ENCODE data around the gene ENDOV.
A peak's percentile ranks its signal among the peaks of the same experiment; 100 is the strongest.

The ENDOV gene

GRCh38 chr17:80466188-80466705, 51.3 kb downstream of the ENDOV start:
- Histone ChIP-seq H3K4me1 (ENCODE audit: control insufficient read depth, insufficient read depth, low read length) (no peaks in the 10 kb centered on the region), H3K4me3 (ENCODE audit: insufficient read depth, low read depth, low read length) (no peak overlapping the region), H3K36me3 (ENCODE audit: control insufficient read depth, insufficient read depth, low read length) (no peaks in the 10 kb centered on the region), H3K27me3 (ENCODE audit: control insufficient read depth, insufficient read depth, low read length, poor library complexity, severe bottlenecking) (peaks cover 66% of the 10 kb centered on the region), H3K9me3 (ENCODE audit: control insufficient read depth, low read length) (no peaks in the 10 kb centered on the region), H3K27ac (ENCODE audit: insufficient read depth, low read depth, low read length, poor library complexity, severe bottlenecking) (no peak overlapping the region)
- 74 to 77% methylated on average over 15 of the region's 15 CpGs for WGBS, 2 experiments

GRCh38 chr17:80468242-80468641, 53.3 kb downstream of the ENDOV start:
- H3K4me3 ChIP-seq (ENCODE audit: insufficient read depth, low read depth, low read length) = no peak overlapping the region
- no peaks in the 10 kb centered on the region for H3K4me1 ChIP-seq (ENCODE audit: control insufficient read depth, insufficient read depth, low read length)
- H3K27ac ChIP-seq (ENCODE audit: insufficient read depth, low read depth, low read length, poor library complexity, severe bottlenecking) = no peak overlapping the region
- peaks cover 78% of the 10 kb centered on the region for H3K27me3 ChIP-seq (ENCODE audit: control insufficient read depth, insufficient read depth, low read length, poor library complexity, severe bottlenecking)
- WGBS, 2 experiments = 40 to 42% methylated on average over 16 of the region's 16 CpGs
- H3K36me3 ChIP-seq (ENCODE audit: control insufficient read depth, insufficient read depth, low read length) = no peaks in the 10 kb centered on the region
- no peaks in the 10 kb centered on the region for H3K9me3 ChIP-seq (ENCODE audit: control insufficient read depth, low read length)

- Histone ChIP-seq H3K4me3 (ENCODE audit: insufficient read depth, low read depth, low read length) (no peak overlapping the region), H3K36me3 (ENCODE audit: control insufficient read depth, insufficient read depth, low read length) (no peaks in the 10 kb centered on the region), H3K9me3 (ENCODE audit: control insufficient read depth, low read length) (no peaks in the 10 kb centered on the region), H3K27ac (ENCODE audit: insufficient read depth, low read depth, low read length, poor library complexity, severe bottlenecking) (no peak overlapping the region), H3K27me3 (ENCODE audit: control insufficient read depth, insufficient read depth, low read length, poor library complexity, severe bottlenecking) (peaks cover 85% of the 10 kb centered on the region), H3K4me1 (ENCODE audit: control insufficient read depth, insufficient read depth, low read length) (no peaks in the 10 kb centered on the region)
- WGBS, 2 experiments = 83% methylated on average over 28 of the region's 28 CpGs
Observed at GRCh38 chr17:80468781-80469493, 54.0 kb downstream of the ENDOV start.

- peaks cover 2% of the 10 kb centered on the region for H3K4me1 ChIP-seq (ENCODE audit: control insufficient read depth, insufficient read depth, low read length)
- peaks cover 92% of the 10 kb centered on the region for H3K27me3 ChIP-seq (ENCODE audit: control insufficient read depth, insufficient read depth, low read length, poor library complexity, severe bottlenecking)
- H3K36me3 ChIP-seq (ENCODE audit: control insufficient read depth, insufficient read depth, low read length) = no peaks in the 10 kb centered on the region
- no peak overlapping the region for H3K4me3 ChIP-seq (ENCODE audit: insufficient read depth, low read depth, low read length)
- 80 to 87% methylated on average over 11 of the region's 11 CpGs for WGBS, 2 experiments
- no peaks in the 10 kb centered on the region for H3K9me3 ChIP-seq (ENCODE audit: control insufficient read depth, low read length)
- H3K27ac ChIP-seq (ENCODE audit: insufficient read depth, low read depth, low read length, poor library complexity, severe bottlenecking) = no peak overlapping the region
Observed at GRCh38 chr17:80469667-80470066, 54.7 kb downstream of the ENDOV start.

- Histone ChIP-seq H3K9me3 (ENCODE audit: control insufficient read depth, low read length) (no peaks in the 10 kb centered on the region), H3K36me3 (ENCODE audit: control insufficient read depth, insufficient read depth, low read length) (no peaks in the 10 kb centered on the region), H3K27me3 (ENCODE audit: control insufficient read depth, insufficient read depth, low read length, poor library complexity, severe bottlenecking) (peaks cover 94% of the 10 kb centered on the region), H3K27ac (ENCODE audit: insufficient read depth, low read depth, low read length, poor library complexity, severe bottlenecking) (no peak overlapping the region), H3K4me3 (ENCODE audit: insufficient read depth, low read depth, low read length) (no peak overlapping the region), H3K4me1 (ENCODE audit: control insufficient read depth, insufficient read depth, low read length) (peaks cover 7% of the 10 kb centered on the region)
- WGBS, 2 experiments = 85 to 86% methylated on average over 21 of the region's 21 CpGs
Observed at GRCh38 chr17:80470603-80471002, 55.6 kb downstream of the ENDOV start.

- H3K27me3 ChIP-seq (ENCODE audit: control insufficient read depth, insufficient read depth, low read length, poor library complexity, severe bottlenecking) = peaks cover 97% of the 10 kb centered on the region
Observed at GRCh38 chr17:80471922-80472321, 57.0 kb downstream of the ENDOV start.

GRCh38 chr17:80472996-80473395, 58.0 kb downstream of the ENDOV start:
- Histone ChIP-seq H3K4me1 (ENCODE audit: control insufficient read depth, insufficient read depth, low read length) (peaks cover 14% of the 10 kb centered on the region), H3K4me3 (ENCODE audit: insufficient read depth, low read depth, low read length) (no peak overlapping the region), H3K27ac (ENCODE audit: insufficient read depth, low read depth, low read length, poor library complexity, severe bottlenecking) (no peak overlapping the region), H3K9me3 (ENCODE audit: control insufficient read depth, low read length) (no peaks in the 10 kb centered on the region), H3K27me3 (ENCODE audit: control insufficient read depth, insufficient read depth, low read length, poor library complexity, severe bottlenecking) (peaks cover 97% of the 10 kb centered on the region), H3K36me3 (ENCODE audit: control insufficient read depth, insufficient read depth, low read length) (no peaks in the 10 kb centered on the region)
- 86 to 90% methylated on average over 12 of the region's 12 CpGs for WGBS, 2 experiments

More at GRCh38 chr17:80471922-80472321, 57.0 kb downstream of the ENDOV start:
- H3K27ac ChIP-seq (ENCODE audit: insufficient read depth, low read depth, low read length, poor library complexity, severe bottlenecking) = no peak overlapping the region
- H3K4me3 ChIP-seq (ENCODE audit: insufficient read depth, low read depth, low read length) = no peak overlapping the region
- WGBS, 2 experiments = 85% methylated on average over 8 of the region's 8 CpGs
- H3K4me1 ChIP-seq (ENCODE audit: control insufficient read depth, insufficient read depth, low read length) = peaks cover 10% of the 10 kb centered on the region
- H3K36me3 ChIP-seq (ENCODE audit: control insufficient read depth, insufficient read depth, low read length) = no peaks in the 10 kb centered on the region
- no peaks in the 10 kb centered on the region for H3K9me3 ChIP-seq (ENCODE audit: control insufficient read depth, low read length)

GRCh38 chr17:80473701-80474100, 58.7 kb downstream of the ENDOV start:
- Histone ChIP-seq H3K36me3 (ENCODE audit: control insufficient read depth, insufficient read depth, low read length) (no peaks in the 10 kb centered on the region), H3K4me3 (ENCODE audit: insufficient read depth, low read depth, low read length) (no peak overlapping the region), H3K9me3 (ENCODE audit: control insufficient read depth, low read length) (no peaks in the 10 kb centered on the region), H3K27me3 (ENCODE audit: control insufficient read depth, insufficient read depth, low read length, poor library complexity, severe bottlenecking) (peaks cover 97% of the 10 kb centered on the region), H3K4me1 (ENCODE audit: control insufficient read depth, insufficient read depth, low read length) (peaks cover 21% of the 10 kb centered on the region), H3K27ac (ENCODE audit: insufficient read depth, low read depth, low read length, poor library complexity, severe bottlenecking) (no peak overlapping the region)
- WGBS, 2 experiments = 55 to 60% methylated on average over 7 of the region's 7 CpGs

GRCh38 chr17:80474231-80474960, 59.4 kb downstream of the ENDOV start:
- H3K4me3 ChIP-seq (ENCODE audit: insufficient read depth, low read depth, low read length) = peak overlapping the region; percentile 4

More at GRCh38 chr17:80474231-80474960, 59.4 kb downstream of the ENDOV start:
- Histone ChIP-seq H3K36me3 (ENCODE audit: control insufficient read depth, insufficient read depth, low read length) (no peaks in the 10 kb centered on the region), H3K4me1 (ENCODE audit: control insufficient read depth, insufficient read depth, low read length) (peaks cover 22% of the 10 kb centered on the region), H3K27ac (ENCODE audit: insufficient read depth, low read depth, low read length, poor library complexity, severe bottlenecking) (no peak overlapping the region), H3K27me3 (ENCODE audit: control insufficient read depth, insufficient read depth, low read length, poor library complexity, severe bottlenecking) (peaks cover 98% of the 10 kb centered on the region), H3K9me3 (ENCODE audit: control insufficient read depth, low read length) (no peaks in the 10 kb centered on the region)
- WGBS, 2 experiments = 23 to 28% methylated on average over 16 of the region's 16 CpGs
